WTC11 (cell line): ENCODE measurements around the gene NCF2.

Experiments
- CREB1 ChIP-seq: sonication (generic); formaldehyde crosslinking; IDR thresholded peaks from 2 replicates; pipeline ENCODE4 v1.8.0; 2023; ENCODE audit warnings: mild to moderate bottlenecking, missing genetic modification reagents
- CTCF ChIP-seq: fragments of 200-600 bp; IDR thresholded peaks from 2 replicates; pipeline ENCODE4 v1.8.0; 2022; ENCODE audit warnings: antibody characterized with exemption
- E2F1 ChIP-seq: sonication (generic); formaldehyde crosslinking; IDR thresholded peaks from 2 replicates; pipeline ENCODE4 v1.8.0; 2022; ENCODE audit warnings: mild to moderate bottlenecking, missing genetic modification reagents
- ELF4 ChIP-seq: sonication (generic); formaldehyde crosslinking; IDR thresholded peaks from 2 replicates; pipeline ENCODE4 v1.8.1; 2022; ENCODE audit warnings: low read depth, mild to moderate bottlenecking, moderate library complexity, missing genetic modification reagents
- ETV6 ChIP-seq: sonication (generic); formaldehyde crosslinking; IDR thresholded peaks from 2 replicates; pipeline ENCODE4 v1.8.1; 2022; ENCODE audit warnings: mild to moderate bottlenecking, missing genetic modification reagents
- FOXP4 ChIP-seq: sonication (generic); formaldehyde crosslinking; IDR thresholded peaks from 2 replicates; pipeline ENCODE4 v1.8.0; 2022; ENCODE audit warnings: mild to moderate bottlenecking, missing genetic modification reagents
- JUN ChIP-seq: sonication (generic); formaldehyde crosslinking; IDR thresholded peaks from 2 replicates; pipeline ENCODE4 v1.8.0; 2023; ENCODE audit warnings: mild to moderate bottlenecking, missing genetic modification reagents
- NFYB ChIP-seq: sonication (generic); formaldehyde crosslinking; conservative IDR thresholded peaks from 2 replicates; pipeline ENCODE4 v1.8.0; 2022; ENCODE audit warnings: low read depth, missing genetic modification reagents
- SP1 ChIP-seq: sonication (generic); formaldehyde crosslinking; conservative IDR thresholded peaks from 2 replicates; pipeline ENCODE4 v1.8.1; 2022; ENCODE audit warnings: missing genetic modification reagents
- STAT6 ChIP-seq: sonication (generic); formaldehyde crosslinking; conservative IDR thresholded peaks from 2 replicates; pipeline ENCODE4 v1.8.1; 2023; ENCODE audit warnings: mild to moderate bottlenecking, low read depth, missing genetic modification reagents, moderate library complexity

- TF ChIP-seq CTCF (no peak), FOXP4 (CRISPR knock-in tag) (no peak), ELF4 (no peak), E2F1 (CRISPR knock-in tag) (no peak), SP1 (no peak), STAT6 (CRISPR knock-in tag) (no peak), CREB1 (no peak), NFYB (CRISPR knock-in tag) (no peak), JUN (CRISPR knock-in tag) (no peak), ETV6 (CRISPR knock-in tag) (no peak)
Observed at GRCh38 chr1:183580281-183580682, 10.0 kb downstream of the NCF2 start.
